Activated naive CD8-positive, alpha-beta T cell (primary cell): Measurements from ENCODE around the gene IQGAP3.

Source experiments
- H3K27ac Mint-ChIP-seq: one replicate; pipeline ENCODE4 v1.8.0; 2021; ENCODE audit warnings: mixed read lengths
- H3K27me3 Mint-ChIP-seq: one replicate; pipeline ENCODE4 v1.8.0; 2021; ENCODE audit warnings: mixed read lengths
- H3K36me3 Mint-ChIP-seq: one replicate; pipeline ENCODE4 v1.8.0; 2021; ENCODE audit warnings: mixed read lengths
- H3K4me1 Mint-ChIP-seq: one replicate; pipeline ENCODE4 v1.8.0; 2021; ENCODE audit warnings: low read depth, mixed read lengths
- H3K4me3 Mint-ChIP-seq: one replicate; pipeline ENCODE4 v1.8.0; 2021; ENCODE audit warnings: mild to moderate bottlenecking, mixed read lengths
- H3K9me3 Mint-ChIP-seq: one replicate; pipeline ENCODE4 v1.8.0; 2021; ENCODE audit warnings: low read depth, mixed read lengths

Gene IQGAP3

DNA sequence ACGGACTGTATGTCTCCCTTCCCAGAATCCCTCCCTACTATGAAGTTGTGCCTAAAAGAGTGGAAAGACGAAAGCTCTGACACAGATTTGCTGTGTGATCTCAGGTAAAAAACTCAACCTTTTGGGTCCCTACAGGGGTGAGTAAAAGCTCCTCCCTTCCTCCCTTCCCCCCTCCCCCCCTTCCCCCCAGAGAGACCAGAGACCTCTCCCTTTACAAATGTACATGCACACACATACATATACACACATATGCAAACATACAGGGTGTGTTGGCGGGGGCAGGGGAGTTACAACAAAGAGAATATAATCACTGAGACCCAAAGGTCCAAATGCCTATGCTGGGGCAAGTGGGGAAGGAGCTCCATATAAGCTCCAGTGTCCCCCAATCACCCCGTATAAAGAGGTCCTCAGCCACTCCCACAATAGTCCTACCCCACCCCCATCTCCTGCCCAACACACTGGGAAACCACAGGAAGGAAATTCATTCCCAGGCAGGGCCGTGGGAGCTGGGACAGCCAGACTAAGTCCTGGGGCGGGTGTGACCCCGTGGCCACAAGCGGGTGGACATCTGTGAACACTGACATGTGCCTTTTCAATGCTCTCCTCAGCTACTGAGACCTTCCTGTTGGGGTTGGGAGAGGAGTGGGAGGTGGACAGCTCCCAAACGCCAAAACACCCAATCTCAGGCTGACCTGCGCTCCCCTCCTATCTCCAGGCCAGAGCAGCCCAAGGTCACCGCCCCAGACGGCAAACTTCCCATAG, 73.8 kb downstream of the IQGAP3 start:
- peaks cover 73% of the 10 kb centered on the region for H3K4me1 Mint-ChIP-seq
- H3K27ac Mint-ChIP-seq: peak overlapping the region; percentile 83

DNA sequence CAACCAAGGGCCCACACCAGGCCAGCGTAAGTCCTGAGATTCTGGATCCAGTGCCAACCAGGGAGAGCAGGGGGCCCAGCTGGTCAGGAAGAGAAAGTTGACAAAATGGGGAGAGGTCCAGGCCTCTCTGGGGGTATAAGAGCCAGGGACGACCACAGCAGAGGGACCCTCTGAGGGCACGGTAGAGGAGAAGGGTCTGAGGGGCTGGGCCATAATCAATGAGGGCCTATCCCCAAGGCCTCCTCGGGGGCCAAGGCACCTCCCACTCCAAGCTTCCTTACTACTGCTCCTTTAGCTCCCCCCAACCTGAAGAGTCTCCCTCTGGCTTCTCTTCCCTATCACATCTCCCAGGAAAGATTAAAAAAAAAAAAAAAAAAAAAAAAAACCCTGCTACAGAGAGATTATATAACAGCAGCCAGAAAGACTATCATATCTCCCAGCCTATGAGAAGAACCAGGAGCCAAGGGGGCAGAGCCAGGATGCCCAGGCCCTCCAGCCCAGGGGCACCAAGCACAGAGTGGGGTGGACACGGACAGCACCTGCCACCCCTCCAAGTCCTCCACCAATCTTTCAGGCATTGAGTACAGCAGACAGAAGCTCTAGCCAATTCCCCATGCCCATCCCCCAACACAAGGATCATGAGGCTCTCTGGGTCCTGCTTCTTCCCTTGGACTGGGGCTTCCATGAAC, 74.5 kb downstream of the IQGAP3 start:
- Mint-ChIP-seq H3K36me3 (no peaks in the 10 kb centered on the region), H3K4me3 (peak overlapping the region; percentile 86), H3K27ac (peak overlapping the region; percentile 83), H3K4me1 (peaks cover 73% of the 10 kb centered on the region), H3K27me3 (no peaks in the 10 kb centered on the region), H3K9me3 (no peaks in the 10 kb centered on the region)

More for the DNA sequence above, 73.8 kb downstream of the IQGAP3 start:
- peak overlapping the region; percentile 86 for H3K4me3 Mint-ChIP-seq
- H3K27me3 Mint-ChIP-seq: no peaks in the 10 kb centered on the region
- no peaks in the 10 kb centered on the region for H3K9me3 Mint-ChIP-seq
- no peaks in the 10 kb centered on the region for H3K36me3 Mint-ChIP-seq

DNA sequence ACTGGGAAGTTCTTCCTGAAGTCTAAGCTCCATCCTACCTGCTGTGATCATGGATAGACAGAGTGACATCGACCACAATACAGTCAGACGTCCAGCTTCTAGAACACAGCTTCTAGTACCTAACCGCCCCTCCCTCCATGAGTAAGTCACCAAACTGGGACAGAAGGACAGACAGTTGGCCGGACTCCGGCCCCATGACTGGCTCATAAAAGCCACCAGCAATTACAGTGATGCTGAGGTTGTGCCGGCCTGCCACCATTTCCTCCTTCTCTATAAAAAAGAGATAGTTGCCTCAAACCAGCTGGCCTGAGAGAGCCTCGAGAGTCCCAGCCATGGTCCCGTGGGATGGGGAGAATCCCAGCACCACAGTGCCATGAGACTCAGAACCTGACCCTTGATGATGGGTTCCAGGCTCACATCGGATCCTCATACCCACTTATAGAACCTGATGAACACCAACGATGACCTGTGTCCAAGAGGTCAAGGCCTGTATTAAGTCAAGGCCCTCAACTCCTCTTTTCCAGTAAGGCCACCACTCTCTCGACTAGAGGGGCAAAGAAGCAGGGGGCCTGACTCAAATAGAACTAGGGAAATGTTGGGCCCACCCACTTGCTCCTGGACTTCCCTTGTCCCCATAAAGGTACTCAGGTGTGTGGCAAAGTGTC, 75.2 kb downstream of the IQGAP3 start:
- Mint-ChIP-seq H3K27ac (peak overlapping the region; percentile 77), H3K36me3 (no peaks in the 10 kb centered on the region), H3K9me3 (no peaks in the 10 kb centered on the region), H3K4me3 (peak overlapping the region; percentile 86), H3K4me1 (peaks cover 73% of the 10 kb centered on the region), H3K27me3 (no peaks in the 10 kb centered on the region)

DNA sequence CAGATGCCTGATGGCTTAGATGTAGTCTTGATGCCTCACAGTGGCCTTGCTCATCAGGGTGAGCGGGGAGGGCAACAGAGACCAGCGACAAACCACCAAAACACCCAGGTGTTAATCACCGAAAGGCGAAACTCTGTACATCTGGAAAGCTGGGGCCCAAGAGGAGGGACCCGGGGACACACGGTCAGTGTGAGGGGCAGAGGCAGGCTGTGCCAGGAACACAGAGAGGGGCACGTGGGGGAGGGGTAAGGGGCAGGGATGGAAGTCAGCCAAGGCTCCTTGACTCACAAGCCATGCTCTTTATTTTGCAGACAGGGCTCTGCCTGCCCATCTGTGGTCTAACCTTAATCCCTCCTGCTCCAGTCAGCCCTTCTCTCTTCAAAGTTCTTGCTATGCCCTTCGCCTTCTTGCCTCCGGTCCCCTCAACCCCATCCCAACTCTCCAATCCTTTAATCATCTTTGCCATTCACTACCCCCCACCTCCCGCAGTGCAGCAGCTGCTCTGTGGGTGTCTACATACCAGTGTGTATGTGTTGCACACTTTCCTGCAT, 76.1 kb downstream of the IQGAP3 start:
- Mint-ChIP-seq H3K27me3 (no peaks in the 10 kb centered on the region), H3K36me3 (no peaks in the 10 kb centered on the region), H3K9me3 (no peaks in the 10 kb centered on the region), H3K27ac (peak overlapping the region; percentile 77), H3K4me1 (peaks cover 74% of the 10 kb centered on the region), H3K4me3 (peak overlapping the region; percentile 67)

DNA sequence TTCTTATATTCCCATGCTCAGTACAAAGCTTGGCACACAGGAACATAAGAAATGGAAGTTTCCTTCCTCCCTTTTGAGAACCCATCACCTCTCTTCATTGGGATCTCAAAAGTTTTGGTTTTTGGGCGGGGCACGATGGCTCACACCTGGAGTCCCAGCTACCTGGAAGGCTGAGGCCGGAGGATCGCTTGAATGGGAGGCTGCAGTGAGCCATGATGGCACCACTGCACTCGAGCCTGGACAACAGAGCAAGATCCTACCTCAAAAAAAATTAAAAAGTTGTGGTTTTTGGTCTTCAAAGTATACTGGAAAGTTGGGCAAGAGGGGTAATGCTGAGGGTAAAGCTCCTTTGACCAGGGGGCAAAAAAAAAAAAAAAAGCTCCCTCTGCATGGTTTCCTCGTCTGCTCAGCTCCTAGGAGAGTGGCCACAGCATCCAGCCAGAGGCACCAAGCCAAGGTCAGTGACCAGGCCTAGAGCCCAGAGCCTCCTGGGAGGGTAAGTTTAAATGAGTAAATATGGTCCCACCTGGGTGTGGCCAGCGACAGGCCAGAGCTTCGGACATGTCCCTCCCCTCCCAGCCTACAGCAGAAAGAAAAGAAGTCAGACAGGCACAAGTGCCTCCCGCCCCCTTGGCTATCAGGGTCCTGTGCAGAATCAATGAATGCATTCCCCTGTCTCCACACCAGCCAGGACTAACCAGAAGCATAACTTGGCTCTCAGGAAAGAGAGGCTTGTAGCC, 76.8 kb downstream of the IQGAP3 start:
- Mint-ChIP-seq H3K27ac (peak overlapping the region; percentile 93), H3K9me3 (no peaks in the 10 kb centered on the region), H3K4me1 (peaks cover 81% of the 10 kb centered on the region), H3K4me3 (peak overlapping the region; percentile 67), H3K36me3 (no peaks in the 10 kb centered on the region), H3K27me3 (no peaks in the 10 kb centered on the region)

DNA sequence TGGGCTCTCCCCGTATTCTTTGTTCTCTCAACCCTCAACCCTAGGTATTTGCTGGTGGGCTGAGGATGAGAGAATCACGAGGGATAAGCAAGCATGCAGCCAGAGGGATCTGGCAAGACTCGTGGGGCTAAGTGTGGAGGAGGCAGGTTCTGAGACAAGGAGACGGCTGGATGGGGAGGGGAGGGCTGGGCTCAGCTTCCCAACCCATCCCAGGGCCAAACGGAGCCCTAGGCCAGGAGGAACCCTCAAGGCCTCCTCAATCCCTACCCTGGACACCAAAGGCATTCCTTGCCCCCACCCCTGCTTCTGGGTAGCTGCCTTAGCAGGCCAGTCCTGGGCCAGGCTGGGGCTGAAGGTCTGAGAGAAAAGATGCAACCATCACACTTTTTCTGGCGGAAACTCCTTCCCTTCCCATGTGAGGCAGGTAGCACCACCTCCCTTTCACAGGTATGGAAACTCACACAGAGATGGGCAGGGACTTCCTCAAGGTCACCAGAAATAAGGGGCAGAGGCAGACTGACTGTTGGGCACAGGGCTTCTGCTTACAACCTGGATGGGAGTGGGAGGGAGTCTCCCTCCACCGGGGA, 78.0 kb downstream of the IQGAP3 start:
- H3K36me3 Mint-ChIP-seq: no peaks in the 10 kb centered on the region
- H3K4me3 Mint-ChIP-seq: no peak overlapping the region
- H3K27me3 Mint-ChIP-seq: no peaks in the 10 kb centered on the region
- H3K4me1 Mint-ChIP-seq: peaks cover 91% of the 10 kb centered on the region
- no peaks in the 10 kb centered on the region for H3K9me3 Mint-ChIP-seq
- no peak overlapping the region for H3K27ac Mint-ChIP-seq

DNA sequence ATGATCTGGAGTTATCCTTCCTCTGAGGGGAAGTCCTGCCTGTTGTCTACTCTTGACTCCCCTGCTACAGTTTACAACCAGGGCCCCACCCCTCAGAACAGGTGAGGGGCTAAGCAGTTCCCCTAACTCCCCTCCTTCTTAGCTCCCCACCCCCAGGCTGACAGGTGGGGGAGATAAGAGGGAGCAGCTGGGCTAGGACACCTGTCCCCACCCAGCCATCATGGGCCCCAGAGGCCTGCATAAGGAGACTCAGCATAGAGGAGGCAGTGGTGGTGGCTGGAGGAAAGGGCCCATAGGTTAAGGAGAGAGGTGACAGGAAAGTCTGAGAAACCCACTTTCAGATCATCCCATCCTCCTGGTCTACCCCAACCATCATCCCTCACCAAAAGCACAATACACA, 78.6 kb downstream of the IQGAP3 start:
- peak overlapping the region; percentile 93 for H3K27ac Mint-ChIP-seq
- no peaks in the 10 kb centered on the region for H3K36me3 Mint-ChIP-seq

DNA sequence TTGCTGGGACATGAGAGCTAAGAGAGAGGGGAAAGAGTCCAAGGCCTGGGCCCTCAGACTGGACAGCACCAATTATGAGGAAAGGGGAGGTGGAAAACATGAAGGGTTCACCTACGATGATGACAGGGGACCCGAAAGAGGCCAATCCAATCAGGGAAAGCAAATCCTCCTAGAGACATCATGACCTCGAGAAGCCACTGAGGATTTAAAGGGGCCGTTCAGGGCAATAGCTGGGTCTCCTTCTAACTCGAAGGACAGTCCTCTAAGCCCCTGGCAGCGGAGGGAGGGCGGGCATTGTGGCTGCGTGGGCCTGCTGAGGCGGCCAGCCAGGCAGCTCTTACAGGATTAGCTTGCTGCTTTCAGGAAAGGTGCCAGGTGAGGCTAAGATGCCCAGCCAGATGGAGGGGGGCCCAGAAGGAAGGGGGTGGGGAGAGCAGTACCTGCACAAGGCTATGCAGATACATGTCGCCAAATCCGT, 79.2 kb downstream of the IQGAP3 start:
- Mint-ChIP-seq H3K27ac (peak overlapping the region; percentile 93), H3K36me3 (no peaks in the 10 kb centered on the region)

More for the DNA sequence above, 78.6 kb downstream of the IQGAP3 start:
- Mint-ChIP-seq H3K4me1 (peaks cover 95% of the 10 kb centered on the region), H3K9me3 (no peaks in the 10 kb centered on the region), H3K4me3 (no peak overlapping the region), H3K27me3 (no peaks in the 10 kb centered on the region)

DNA sequence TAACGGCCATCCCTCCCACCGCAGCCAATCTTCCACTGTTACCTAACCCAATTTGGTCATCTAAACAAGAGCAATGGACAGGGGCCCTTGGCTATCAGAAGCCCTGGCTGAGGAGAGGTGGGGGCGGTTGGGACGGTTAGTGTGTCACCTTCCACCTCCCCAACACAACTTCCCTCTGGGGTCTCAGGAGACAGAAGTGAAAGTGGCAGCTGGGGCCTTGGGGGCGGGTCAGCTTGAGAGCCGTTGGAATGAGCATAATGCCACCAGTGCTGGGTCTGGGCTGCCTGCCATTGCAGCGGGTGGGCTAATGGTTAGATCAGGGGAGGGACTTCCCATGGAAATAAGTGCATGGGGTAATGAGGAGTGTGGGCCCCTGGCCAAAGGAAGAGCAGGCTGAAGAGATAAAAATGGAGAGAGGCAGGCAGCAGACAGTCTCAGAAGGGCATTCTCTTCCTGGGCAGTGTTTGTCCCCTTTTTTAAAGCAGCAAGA, 79.7 kb downstream of the IQGAP3 start:
- H3K9me3 Mint-ChIP-seq: no peaks in the 10 kb centered on the region
- H3K4me1 Mint-ChIP-seq: peaks cover 96% of the 10 kb centered on the region
- no peaks in the 10 kb centered on the region for H3K27me3 Mint-ChIP-seq
- H3K36me3 Mint-ChIP-seq: no peaks in the 10 kb centered on the region
- H3K4me3 Mint-ChIP-seq: peak overlapping the region; percentile 69
- H3K27ac Mint-ChIP-seq: peak overlapping the region; percentile 93

More for the DNA sequence above, 79.2 kb downstream of the IQGAP3 start:
- peak overlapping the region; percentile 69 for H3K4me3 Mint-ChIP-seq
- H3K9me3 Mint-ChIP-seq: no peaks in the 10 kb centered on the region
- H3K4me1 Mint-ChIP-seq: peaks cover 96% of the 10 kb centered on the region
- no peaks in the 10 kb centered on the region for H3K27me3 Mint-ChIP-seq

DNA sequence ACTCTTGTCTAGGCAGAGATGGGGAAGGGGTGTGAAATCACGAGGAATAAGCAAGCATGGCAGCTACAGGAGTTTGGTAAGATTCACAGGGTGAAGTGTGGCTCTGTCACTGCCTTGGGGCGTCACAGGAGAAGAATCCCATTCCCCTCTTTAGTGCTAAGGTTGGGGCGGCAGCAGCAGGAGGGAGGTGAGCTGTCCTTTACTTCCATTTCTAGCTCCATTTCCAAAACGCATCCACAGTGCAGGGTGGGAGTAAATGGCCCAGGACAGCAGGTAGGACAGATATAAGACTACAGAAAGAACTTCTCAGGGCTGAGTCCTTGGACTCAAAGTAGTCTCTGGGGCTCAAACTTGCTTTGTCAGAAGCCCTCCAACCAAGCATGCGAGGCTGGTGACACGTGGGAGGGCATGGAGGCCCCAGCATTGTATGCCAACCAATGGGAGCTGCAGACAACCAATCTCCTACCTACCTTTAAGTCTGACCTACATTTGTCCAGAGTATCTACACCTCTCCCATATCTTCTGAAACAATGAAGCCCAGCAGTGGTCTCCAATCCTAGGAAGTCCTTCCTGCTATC, 80.3 kb downstream of the IQGAP3 start:
- Mint-ChIP-seq H3K36me3 (no peaks in the 10 kb centered on the region), H3K27me3 (no peaks in the 10 kb centered on the region), H3K9me3 (no peaks in the 10 kb centered on the region), H3K4me3 (peak overlapping the region; percentile 69), H3K27ac (peak overlapping the region; percentile 93), H3K4me1 (peaks cover 96% of the 10 kb centered on the region)

DNA sequence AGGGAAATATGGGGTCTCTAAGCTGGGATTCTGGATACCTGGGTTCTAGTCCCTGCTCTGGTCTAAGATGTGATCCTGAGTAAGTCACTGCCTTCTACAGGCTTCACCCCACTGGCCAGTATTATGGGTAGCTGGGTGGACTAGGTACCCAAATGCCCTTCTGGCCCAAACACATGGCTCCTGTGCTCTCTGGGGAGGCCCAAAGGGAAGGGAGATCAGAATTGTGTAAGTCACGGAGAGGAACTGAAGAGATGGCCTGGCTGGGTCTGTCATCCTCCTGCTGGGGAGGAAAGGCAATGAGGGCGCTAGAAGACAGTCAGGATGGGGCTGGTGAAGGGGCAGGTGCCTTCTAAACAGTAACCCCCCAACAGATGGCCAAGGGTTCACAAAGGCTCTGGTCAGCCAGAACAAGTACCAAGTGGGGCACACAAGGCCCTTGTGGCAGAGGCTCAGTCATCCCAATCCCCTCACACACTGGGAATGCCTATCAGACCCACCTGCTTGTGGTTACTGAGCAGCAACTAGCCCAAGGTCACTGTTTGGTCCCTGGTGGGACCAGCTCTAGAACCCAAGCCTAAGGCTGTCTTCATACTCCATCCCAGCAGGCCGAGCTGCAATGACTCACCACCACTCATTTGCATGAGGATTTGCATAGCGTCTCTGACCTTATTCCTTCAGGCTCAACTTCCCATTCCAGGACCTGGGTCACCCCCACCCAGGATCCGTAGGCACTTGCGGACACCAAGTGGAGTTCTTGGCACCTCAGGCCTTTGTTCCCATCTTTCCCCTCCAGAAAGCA, 81.0 kb downstream of the IQGAP3 start:
- peaks cover 95% of the 10 kb centered on the region for H3K4me1 Mint-ChIP-seq
- peak overlapping the region; percentile 69 for H3K4me3 Mint-ChIP-seq
- no peaks in the 10 kb centered on the region for H3K36me3 Mint-ChIP-seq
- H3K9me3 Mint-ChIP-seq: no peaks in the 10 kb centered on the region
- H3K27me3 Mint-ChIP-seq: no peaks in the 10 kb centered on the region
- peak overlapping the region; percentile 93 for H3K27ac Mint-ChIP-seq

DNA sequence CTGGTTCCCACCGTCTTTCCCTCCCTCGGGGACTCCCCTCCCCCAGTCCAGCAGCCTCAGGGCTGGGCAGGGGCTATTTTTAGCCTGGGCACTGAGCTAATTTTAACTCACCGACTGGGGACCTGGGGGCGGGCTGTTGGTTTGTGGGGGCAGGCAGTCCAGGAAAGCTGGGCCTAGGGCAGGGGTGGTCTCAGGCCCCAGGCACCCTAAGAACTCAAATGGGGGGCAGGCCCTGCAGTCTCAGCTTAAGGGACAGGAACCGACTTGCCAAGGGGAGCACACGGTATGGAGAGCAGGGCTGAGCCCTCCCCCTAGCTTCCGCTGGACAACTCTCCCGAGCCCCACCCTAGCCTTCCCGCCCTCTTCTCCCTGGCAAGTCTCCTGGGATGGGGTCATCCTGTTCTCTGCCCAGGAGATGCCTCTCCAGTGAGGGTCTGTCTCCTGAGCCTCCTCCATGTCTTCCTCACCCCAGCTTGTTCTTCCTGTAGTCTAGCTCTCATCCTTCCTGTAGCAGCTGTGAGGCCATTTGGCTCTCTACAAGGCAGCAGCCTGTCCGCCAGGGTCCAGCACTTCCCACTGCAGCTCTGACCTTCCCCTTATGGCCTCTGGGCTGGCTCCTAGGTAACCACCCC, 81.8 kb downstream of the IQGAP3 start:
- H3K4me3 Mint-ChIP-seq: peak overlapping the region; percentile 79
- H3K36me3 Mint-ChIP-seq: no peaks in the 10 kb centered on the region
- H3K4me1 Mint-ChIP-seq: peaks cover 90% of the 10 kb centered on the region
- H3K27ac Mint-ChIP-seq: peak overlapping the region; percentile 93
- H3K9me3 Mint-ChIP-seq: no peaks in the 10 kb centered on the region
- no peaks in the 10 kb centered on the region for H3K27me3 Mint-ChIP-seq

DNA sequence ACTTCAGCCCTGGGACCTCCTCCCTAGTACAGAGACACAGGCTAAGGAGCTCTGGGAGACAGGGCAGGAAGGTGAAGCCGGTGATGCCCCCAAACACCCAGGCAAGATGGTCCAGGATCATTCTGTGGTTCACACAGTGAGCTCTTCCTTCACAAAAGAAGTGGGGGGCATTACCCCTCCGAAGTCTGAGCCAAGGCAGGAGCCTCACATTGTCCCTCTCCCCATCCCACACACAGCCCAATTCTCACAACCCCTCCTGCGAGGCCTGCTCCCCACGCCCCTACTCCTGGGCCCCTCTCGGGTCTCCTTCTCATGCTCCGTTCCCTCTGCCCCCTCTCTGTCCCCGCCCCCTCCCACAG, 82.5 kb downstream of the IQGAP3 start:
- Mint-ChIP-seq H3K4me1 (peaks cover 85% of the 10 kb centered on the region), H3K27me3 (no peaks in the 10 kb centered on the region), H3K27ac (peak overlapping the region; percentile 95), H3K4me3 (peak overlapping the region; percentile 79), H3K9me3 (no peaks in the 10 kb centered on the region), H3K36me3 (no peaks in the 10 kb centered on the region)
